WTC11 (cell line): ENCODE data around the gene LATS1. TPM values are rescaled to one million over a fixed set of nuclear protein-coding genes. Genes with fewer than 3 reads are reported as not detected.
A peak's percentile ranks its signal among the peaks of the same experiment; 100 is the strongest.
"Not testable (repeated sequence)": the region's sequence is repeated elsewhere in the genome, so short reads cannot be mapped to it uniquely, and the experiment has no call there.

Source experiments
- ATAC-seq: fragments of 200-7000 bp; cut with Tn5 transposase; 2 replicates; pipeline ENCODE4 v1.10.0; 2021; ENCODE audit warnings: mild to moderate bottlenecking, moderate library complexity
- CTCF ChIA-PET: fragments of 300-600 bp; sonication (Branson Sonifier 250); formaldehyde crosslinking; loops from one replicate; lab custom pipeline; 2021; ENCODE audit warnings: antibody characterized with exemption; lab: Charles Lee
- POLR2A ChIA-PET: fragments of 350-600 bp; sonication (Branson Sonifier 250); formaldehyde crosslinking; loops from one replicate; lab custom pipeline; 2021; ENCODE audit warnings: antibody characterized with exemption; lab: Charles Lee
- DNase-seq: peaks from one replicate; pipeline ENCODE4 v3.0.0; 2021; ENCODE audit warnings: low spot score
- H3K27ac Mint-ChIP-seq: 2 replicates; pipeline ENCODE4 v1.8.0; 2021; ENCODE audit warnings: mixed read lengths
- H3K27me3 Mint-ChIP-seq: 2 replicates; pipeline ENCODE4 v1.8.0; 2021; ENCODE audit warnings: low read depth, mild to moderate bottlenecking, moderate library complexity, mixed read lengths
- H3K36me3 Mint-ChIP-seq: 2 replicates; pipeline ENCODE4 v1.8.0; 2021; ENCODE audit warnings: mixed read lengths
- H3K4me1 Mint-ChIP-seq: 2 replicates; pipeline ENCODE4 v1.8.0; 2022; ENCODE audit warnings: mixed read lengths
- H3K4me3 Mint-ChIP-seq: 2 replicates; pipeline ENCODE4 v1.8.0; 2021; ENCODE audit warnings: mild to moderate bottlenecking, moderate library complexity, mixed read lengths
- H3K9me3 Mint-ChIP-seq: 2 replicates; pipeline ENCODE4 v1.8.0; 2021; ENCODE audit warnings: mixed read lengths
- ATF1 ChIP-seq: sonication (generic); formaldehyde crosslinking; IDR thresholded peaks from 2 replicates; pipeline ENCODE4 v1.8.1; 2023; ENCODE audit warnings: mild to moderate bottlenecking, moderate library complexity, missing genetic modification reagents
- ATF2 ChIP-seq: sonication (generic); formaldehyde crosslinking; IDR thresholded peaks from 2 replicates; pipeline ENCODE4 v1.8.1; 2022; ENCODE audit warnings: low read depth, missing genetic modification reagents, borderline replicate concordance
- ESRRA ChIP-seq: sonication (generic); formaldehyde crosslinking; IDR thresholded peaks from 2 replicates; pipeline ENCODE4 v1.8.1; 2022; ENCODE audit warnings: mild to moderate bottlenecking, missing genetic modification reagents, borderline replicate concordance
- FOXK1 ChIP-seq: sonication (generic); formaldehyde crosslinking; IDR thresholded peaks from 2 replicates; pipeline ENCODE4 v1.8.0; 2022; ENCODE audit warnings: mild to moderate bottlenecking, moderate library complexity, missing genetic modification reagents
- JAZF1 ChIP-seq: fragments of 250-450 bp; sonication (Bioruptor Pico); IDR thresholded peaks from 2 replicates; pipeline ENCODE4 v1.9.0; 2021; ENCODE audit warnings: moderate library complexity, mild to moderate bottlenecking, inconsistent platforms
- NFATC4 ChIP-seq: fragments of 250-450 bp; sonication (Bioruptor Pico); IDR thresholded peaks from 2 replicates; pipeline ENCODE4 v1.9.0; 2021; ENCODE audit warnings: mild to moderate bottlenecking
- NFYB ChIP-seq: sonication (generic); formaldehyde crosslinking; conservative IDR thresholded peaks from 2 replicates; pipeline ENCODE4 v1.8.0; 2022; ENCODE audit warnings: low read depth, missing genetic modification reagents
- NR1H2 ChIP-seq: sonication (generic); formaldehyde crosslinking; IDR thresholded peaks from 2 replicates; pipeline ENCODE4 v1.9.0; 2021; ENCODE audit warnings: mild to moderate bottlenecking, moderate library complexity, missing genetic modification reagents
- NR2C2 ChIP-seq: sonication (generic); formaldehyde crosslinking; IDR thresholded peaks from 2 replicates; pipeline ENCODE4 v1.8.0; 2022; ENCODE audit warnings: mild to moderate bottlenecking, missing genetic modification reagents
- PRRX2 ChIP-seq: fragments of 250-450 bp; sonication (Bioruptor Pico); IDR thresholded peaks from 2 replicates; pipeline ENCODE4 v1.8.0; 2021; ENCODE audit warnings: mild to moderate bottlenecking
- SMAD3 ChIP-seq: sonication (generic); formaldehyde crosslinking; IDR thresholded peaks from 2 replicates; pipeline ENCODE4 v1.8.0; 2022; ENCODE audit warnings: missing genetic modification reagents, mild to moderate bottlenecking, borderline replicate concordance
- ZBTB43 ChIP-seq: sonication (generic); formaldehyde crosslinking; IDR thresholded peaks from 2 replicates; pipeline ENCODE4 v1.8.1; 2023; ENCODE audit warnings: mild to moderate bottlenecking, missing genetic modification reagents
- ZMAT4 ChIP-seq: fragments of 250-450 bp; sonication (Bioruptor Pico); IDR thresholded peaks from 2 replicates; pipeline ENCODE4 v1.9.0; 2021; ENCODE audit warnings: mild to moderate bottlenecking
- ZNF121 ChIP-seq: sonication (generic); formaldehyde crosslinking; IDR thresholded peaks from 2 replicates; pipeline ENCODE4 v1.8.0; 2023; ENCODE audit warnings: missing genetic modification reagents
- ZNF281 ChIP-seq: sonication (generic); formaldehyde crosslinking; IDR thresholded peaks from 2 replicates; pipeline ENCODE4 v1.8.0; 2023; ENCODE audit warnings: mild to moderate bottlenecking, missing genetic modification reagents
- ZNF425 ChIP-seq: fragments of 250-450 bp; sonication (Bioruptor Pico); conservative IDR thresholded peaks from 2 replicates; pipeline ENCODE4 v1.9.0; 2021; ENCODE audit warnings: mild to moderate bottlenecking
- total RNA-seq: library from RNA; stranded (reverse); gene quantifications from 3 replicates; pipeline ENCODE4 v1.2.3, GENCODE V29; 2021

LATS1 gene
- total RNA-seq, 1 experiment from 2014 or later = 24.2 TPM

GRCh38 chr6:149746147-149746946, 28.4 kb upstream of the LATS1 start, which contains the start of gene NUP43 (continued):
- TF ChIP-seq ZNF281 (0 out of 2 replicates have a peak, but pooled peaks have one; percentile 18), FOXK1 (CRISPR knock-in tag) (peak; percentile 81), NFATC4 (CRISPR knock-in tag) (no peak), NR1H2 (CRISPR knock-in tag) (no peak), ESRRA (CRISPR knock-in tag) (no peak), ZBTB43 (CRISPR knock-in tag) (0 out of 2 replicates have a peak, but pooled peaks have one; percentile 28)

- Mint-ChIP-seq H3K4me3 (peak overlapping the region; percentile 99), H3K27ac (0 out of 2 replicates have a peak overlapping the region, but pooled peaks have one; percentile 94), H3K36me3 (peaks cover 32% of the 10 kb centered on the region), H3K4me1 (peaks cover 14% of the 10 kb centered on the region)
- H3K27me3 Mint-ChIP-seq, ATAC-seq, H3K9me3 Mint-ChIP-seq, DNase-seq: not testable (repeated sequence)
- CTCF ChIA-PET = interaction anchor here (0.6 to 1.8 kb wide), 3 partner anchors 15 to 179 kb away, joined by 3 to 4 read pairs (median 4); partner anchors contain the start of gene GINM1
- POLR2A ChIA-PET = interaction anchor here (0.9 kb wide), 1 partner anchor 18 kb away, joined by 3 read pairs; no protein-coding TSS in a partner anchor
Observed at GRCh38 chr6:149745252-149745651, 27.4 kb upstream of the LATS1 start.

- Mint-ChIP-seq H3K36me3 (peaks cover 50% of the 10 kb centered on the region), H3K27me3 (no peaks in the 10 kb centered on the region), H3K27ac (no peak overlapping the region), H3K9me3 (no peaks in the 10 kb centered on the region), H3K4me1 (no peaks in the 10 kb centered on the region), H3K4me3 (no peak overlapping the region)
- ChIA-PET CTCF (interaction anchor here (0.6 to 0.7 kb wide), 2 partner anchors 76 to 108 kb away, joined by 3 read pairs; no protein-coding TSS in a partner anchor), POLR2A (no interaction called here)
- peak; percentile 54; the same call in 1 of the 2 replicates for TF ChIP-seq ZNF121 (CRISPR knock-in tag)
- no peak for TF ChIP-seq SMAD3
- ATAC-seq = no peak
- DNase-seq = no peak
Observed at GRCh38 chr6:149734915-149735314, 17.0 kb upstream of the LATS1 start.

GRCh38 chr6:149733089-149733720, 15.3 kb upstream of the LATS1 start:
- TF ChIP-seq NFYB (CRISPR knock-in tag) = no peak
- no peak for TF ChIP-seq ZMAT4 (CRISPR knock-in tag)
- no peaks in the 10 kb centered on the region for H3K9me3 Mint-ChIP-seq
- no peaks in the 10 kb centered on the region for H3K27me3 Mint-ChIP-seq
- H3K4me3 Mint-ChIP-seq = no peak overlapping the region
- ATAC-seq (no peak), DNase-seq (no peak)
- POLR2A ChIA-PET = no interaction called here
- H3K4me1 Mint-ChIP-seq = no peaks in the 10 kb centered on the region
- H3K36me3 Mint-ChIP-seq = peaks cover 57% of the 10 kb centered on the region
- CTCF ChIA-PET = interaction anchor here (0.6 kb wide), 1 partner anchor 14 kb away, joined by 4 read pairs; no protein-coding TSS in a partner anchor
- H3K27ac Mint-ChIP-seq = no peak overlapping the region

- CTCF ChIA-PET = interaction anchor here (1.0 kb wide), 1 partner anchor 15 kb away, joined by 4 read pairs; no protein-coding TSS in a partner anchor
- no peaks in the 10 kb centered on the region for H3K9me3 Mint-ChIP-seq
- H3K27ac Mint-ChIP-seq = no peak overlapping the region
- H3K4me1 Mint-ChIP-seq = no peaks in the 10 kb centered on the region
- no peak overlapping the region for H3K4me3 Mint-ChIP-seq
- no peak for TF ChIP-seq PRRX2 (CRISPR knock-in tag)
- TF ChIP-seq JAZF1 (CRISPR knock-in tag) = no peak
- TF ChIP-seq NR1H2 (CRISPR knock-in tag) = no peak
- TF ChIP-seq ZNF425 = no peak
- no peak for TF ChIP-seq ATF2 (CRISPR knock-in tag)
- no peak for TF ChIP-seq ATF1 (CRISPR knock-in tag)
- TF ChIP-seq NR2C2 (CRISPR knock-in tag) = no peak
- H3K27me3 Mint-ChIP-seq = no peaks in the 10 kb centered on the region
- DNase-seq = no peak
- peaks cover 59% of the 10 kb centered on the region for H3K36me3 Mint-ChIP-seq
- POLR2A ChIA-PET = interaction anchor here (0.7 kb wide), 1 partner anchor 144 kb away, joined by 3 read pairs; no protein-coding TSS in a partner anchor
- no peak for ATAC-seq
Observed at GRCh38 chr6:149729824-149730223, 11.9 kb upstream of the LATS1 start.
